ENCODE results near the gene ADAP1. TPM values are rescaled to one million over a fixed set of nuclear protein-coding genes. Genes with fewer than 3 reads are reported as not detected.

The ADAP1 gene
- total RNA-seq, 1 donor, result 1.3 TPM

DNA sequence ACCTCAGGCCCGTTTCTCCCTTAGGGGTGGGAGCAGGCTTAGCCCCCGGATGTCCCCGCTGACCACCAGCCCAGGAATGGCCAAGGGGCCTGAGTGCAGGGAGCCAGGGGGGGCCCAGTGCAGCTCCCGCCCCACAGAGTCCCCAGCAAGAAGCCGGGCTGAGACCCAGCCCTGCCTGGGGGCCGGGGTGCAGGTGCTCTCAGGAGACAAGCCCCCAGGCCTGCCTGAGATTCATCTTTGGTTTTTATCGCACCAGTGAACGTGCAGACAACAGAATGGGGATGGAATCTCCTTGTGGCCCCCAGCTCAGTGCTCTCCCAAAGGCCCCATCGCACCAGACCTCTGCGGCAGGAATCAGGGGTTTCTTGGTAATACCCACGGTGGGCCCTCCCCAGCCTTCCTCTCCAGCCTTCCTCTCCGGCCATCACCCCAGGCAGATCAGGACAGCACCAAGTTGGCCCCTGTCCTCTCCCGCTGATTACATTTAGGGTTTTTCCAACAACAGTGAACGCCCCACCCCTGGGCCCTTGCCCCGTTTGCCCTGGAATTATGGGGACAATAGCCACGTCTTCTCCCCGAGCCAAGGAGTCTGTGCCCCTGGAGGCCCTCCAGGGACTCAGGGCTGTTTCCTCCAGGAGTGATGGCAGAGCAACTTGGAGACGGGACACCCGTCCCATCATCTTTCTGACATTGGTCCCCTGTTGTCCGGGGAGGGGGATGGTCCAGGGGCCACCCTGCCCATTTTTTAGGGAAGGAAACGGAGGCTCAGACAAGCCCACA is 22.4 kb downstream of the ADAP1 start:
- TF ChIP-seq, protein P1, sequence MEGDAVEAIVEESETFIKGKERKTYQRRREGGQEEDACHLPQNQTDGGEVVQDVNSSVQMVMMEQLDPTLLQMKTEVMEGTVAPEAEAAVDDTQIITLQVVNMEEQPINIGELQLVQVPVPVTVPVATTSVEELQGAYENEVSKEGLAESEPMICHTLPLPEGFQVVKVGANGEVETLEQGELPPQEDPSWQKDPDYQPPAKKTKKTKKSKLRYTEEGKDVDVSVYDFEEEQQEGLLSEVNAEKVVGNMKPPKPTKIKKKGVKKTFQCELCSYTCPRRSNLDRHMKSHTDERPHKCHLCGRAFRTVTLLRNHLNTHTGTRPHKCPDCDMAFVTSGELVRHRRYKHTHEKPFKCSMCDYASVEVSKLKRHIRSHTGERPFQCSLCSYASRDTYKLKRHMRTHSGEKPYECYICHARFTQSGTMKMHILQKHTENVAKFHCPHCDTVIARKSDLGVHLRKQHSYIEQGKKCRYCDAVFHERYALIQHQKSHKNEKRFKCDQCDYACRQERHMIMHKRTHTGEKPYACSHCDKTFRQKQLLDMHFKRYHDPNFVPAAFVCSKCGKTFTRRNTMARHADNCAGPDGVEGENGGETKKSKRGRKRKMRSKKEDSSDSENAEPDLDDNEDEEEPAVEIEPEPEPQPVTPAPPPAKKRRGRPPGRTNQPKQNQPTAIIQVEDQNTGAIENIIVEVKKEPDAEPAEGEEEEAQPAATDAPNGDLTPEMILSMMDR (IDR thresholded peaks at IDR 0.05; ENCODE audit: insufficient read depth, low read depth, low read length), result no peak
- DNase-seq (ENCODE audit: low read depth), result no peak

DNA sequence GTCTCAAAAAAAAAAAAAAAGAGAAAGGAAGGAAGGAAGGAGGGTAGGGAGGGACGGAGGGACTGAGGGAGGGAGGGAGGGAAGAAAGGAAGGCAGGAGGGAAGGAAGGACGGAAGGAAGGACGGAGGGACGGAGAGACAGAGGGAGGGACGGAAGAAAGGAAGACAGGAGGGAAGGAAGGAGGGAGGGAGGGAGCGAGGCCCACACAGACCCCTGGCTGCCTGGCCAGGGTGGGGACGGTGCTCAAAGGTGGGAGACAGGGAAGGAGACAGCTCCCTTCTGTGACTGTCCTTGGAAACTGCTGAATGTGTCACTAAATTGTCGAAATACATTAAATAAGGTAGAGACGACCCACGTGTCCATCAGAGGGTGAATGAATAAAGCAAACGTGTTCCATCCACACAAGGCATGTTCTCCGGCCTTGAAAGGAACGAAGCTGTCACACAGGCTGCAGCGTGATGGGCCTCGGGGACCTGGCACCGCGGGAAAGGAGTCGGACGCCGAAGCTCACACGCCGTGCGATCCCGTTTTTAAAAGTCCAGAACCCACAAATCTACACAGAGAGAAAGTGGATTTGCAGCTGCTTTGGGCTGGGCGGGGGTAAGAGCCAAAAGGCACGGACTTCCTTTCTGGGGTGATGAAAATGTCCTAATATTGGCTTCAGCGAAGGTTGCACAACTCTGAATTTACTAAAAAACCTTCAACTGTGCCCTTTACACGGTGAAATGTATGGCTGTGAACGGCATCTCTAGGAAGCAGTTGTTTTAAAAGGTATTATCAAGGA is 23.3 kb downstream of the ADAP1 start:
- TF ChIP-seq, protein P1 (IDR thresholded peaks at IDR 0.05; ENCODE audit: insufficient read depth, low read depth, low read length), result no peak
- DNase-seq (ENCODE audit: low read depth), result no peak
- H3K4me3 ChIP-seq (ENCODE audit: low read depth, low read length), result no peak overlapping the region

More for the DNA sequence above, 22.4 kb downstream of the ADAP1 start:
- H3K4me3 ChIP-seq (ENCODE audit: low read depth, low read length), result no peak overlapping the region

DNA sequence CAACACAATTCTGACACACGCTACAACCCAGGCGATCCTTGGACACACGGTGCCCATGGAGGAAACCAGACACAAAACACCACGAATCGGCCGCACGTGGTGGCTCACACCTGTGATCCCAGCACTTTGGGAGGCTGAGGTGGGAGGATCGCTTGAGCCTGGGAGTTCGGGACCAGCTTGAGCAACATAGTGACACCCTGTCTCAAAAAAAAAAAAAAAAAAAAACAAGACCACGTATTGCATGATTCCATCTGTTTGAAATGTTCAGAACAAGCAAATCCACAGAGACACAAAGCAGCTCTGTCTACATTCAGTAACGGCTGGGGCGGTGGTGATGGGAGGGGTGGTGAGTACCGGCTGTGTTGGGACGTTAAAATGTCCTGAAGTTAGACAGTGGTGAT is 25.2 kb downstream of the ADAP1 start:
- no peak overlapping the region for H3K4me3 ChIP-seq (ENCODE audit: low read depth, low read length)
- TF ChIP-seq, protein P1 (IDR thresholded peaks at IDR 0.05; ENCODE audit: insufficient read depth, low read depth, low read length), result no peak
- DNase-seq (ENCODE audit: low read depth), result peak; percentile 13

DNA sequence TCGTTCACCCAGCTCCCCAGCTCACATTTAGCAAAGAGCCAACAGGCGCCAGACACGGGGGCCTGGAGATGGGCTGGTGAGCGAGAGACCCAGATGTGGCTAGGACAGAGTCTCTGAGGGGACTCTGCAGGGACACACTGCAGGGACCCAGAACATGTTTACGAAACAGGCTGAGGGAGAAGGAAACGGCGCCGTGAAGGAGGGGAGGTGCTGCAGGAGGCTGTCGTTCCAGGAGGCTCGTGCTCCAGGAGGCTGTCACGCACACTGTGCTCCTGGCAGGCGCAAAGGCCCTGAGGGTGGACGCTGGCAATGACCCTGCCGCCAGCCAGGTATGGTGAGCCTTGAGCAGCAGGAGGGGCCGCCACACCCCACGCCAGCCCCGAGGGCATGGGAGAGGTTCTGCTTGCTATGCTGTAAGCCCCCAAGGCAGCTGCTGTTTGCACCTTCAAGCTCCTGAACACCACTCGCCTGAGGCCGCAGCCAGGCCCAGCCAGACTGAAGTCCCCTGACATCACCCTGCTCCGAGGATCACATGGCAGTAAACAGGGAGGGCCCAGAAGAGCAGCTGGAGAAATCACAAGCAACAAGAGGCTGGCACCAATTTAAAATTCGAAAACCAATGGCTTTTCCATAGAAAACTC is 27.3 kb downstream of the ADAP1 start:
- TF ChIP-seq, protein P1 (IDR thresholded peaks at IDR 0.05; ENCODE audit: insufficient read depth, low read depth, low read length), result no peak
- DNase-seq (ENCODE audit: low read depth), result no peak
- H3K4me3 ChIP-seq (ENCODE audit: low read depth, low read length), result no peak overlapping the region

DNA sequence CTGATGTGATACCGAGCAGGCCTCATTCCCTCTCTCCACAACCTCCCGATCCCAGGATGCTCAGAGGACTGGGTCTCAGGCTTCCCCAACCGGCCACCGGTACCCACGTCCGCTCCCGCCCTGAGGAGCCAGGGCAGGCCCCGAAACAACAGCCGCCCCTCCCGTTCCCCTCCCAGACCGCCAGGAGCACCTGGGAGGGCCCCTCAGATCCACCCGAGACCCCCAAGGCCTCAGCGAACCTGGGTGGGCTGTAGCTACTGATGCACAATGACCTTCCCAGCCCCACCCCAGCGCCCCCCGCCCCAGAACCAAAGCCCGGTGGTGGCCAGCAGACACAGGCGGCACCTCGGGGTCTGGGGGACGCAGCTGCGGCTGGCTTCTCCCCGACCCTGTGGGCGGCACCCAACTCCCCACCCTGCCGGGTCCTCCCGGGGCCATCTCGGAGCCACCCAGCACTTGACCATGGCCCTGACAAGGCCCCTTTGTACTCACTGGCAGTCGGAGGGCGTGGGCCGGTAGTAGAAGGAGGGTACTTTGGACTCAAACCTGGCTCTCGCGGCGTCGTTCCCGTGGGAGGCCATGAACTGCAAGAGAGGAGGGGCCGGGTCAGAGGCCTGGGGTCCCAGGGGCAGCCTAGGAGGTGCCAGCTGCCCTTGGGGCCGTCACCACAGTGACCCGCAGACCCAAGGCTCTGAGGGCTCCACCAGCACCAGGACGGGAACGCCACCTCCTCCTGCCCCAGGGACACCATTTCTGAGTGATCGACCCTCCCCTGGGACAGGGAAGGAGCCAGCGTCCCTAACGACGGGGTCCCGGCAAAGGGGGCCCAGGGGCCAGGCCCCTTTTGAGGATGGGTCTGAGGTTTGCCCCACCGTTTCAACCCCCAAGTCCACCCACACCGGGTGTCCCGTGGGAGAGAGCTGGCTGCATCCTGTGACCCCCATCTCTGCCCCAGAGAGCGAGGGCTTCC is 28.1 kb downstream of the ADAP1 start:
- TF ChIP-seq, protein P1 (IDR thresholded peaks at IDR 0.05; ENCODE audit: insufficient read depth, low read depth, low read length), result no peak
- no peak for DNase-seq (ENCODE audit: low read depth)

DNA sequence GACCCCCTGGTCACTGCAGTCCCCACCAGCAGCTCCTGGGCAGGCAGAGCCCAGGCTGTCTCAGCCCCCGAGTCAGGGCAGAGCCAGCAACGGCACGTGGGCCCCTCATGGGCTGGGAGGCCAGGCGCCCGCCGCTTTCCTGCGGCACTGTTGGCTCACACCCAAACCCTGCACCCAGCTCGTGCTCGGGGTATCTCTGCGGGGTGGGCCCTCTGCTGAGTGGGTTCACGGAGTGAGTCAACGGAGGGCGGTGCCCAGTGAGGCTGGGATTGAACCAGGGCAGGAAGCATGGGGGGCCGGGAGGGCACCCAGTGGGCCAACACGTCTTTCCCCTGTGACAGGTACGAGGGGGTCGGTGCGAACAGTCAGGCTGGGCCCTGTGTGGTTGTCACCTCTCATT is 28.9 kb downstream of the ADAP1 start:
- no peak overlapping the region for H3K4me3 ChIP-seq (ENCODE audit: low read depth, low read length)
- DNase-seq (ENCODE audit: low read depth), result no peak
- TF ChIP-seq, protein P1 (IDR thresholded peaks at IDR 0.05; ENCODE audit: insufficient read depth, low read depth, low read length), result no peak

More for the DNA sequence above, 28.1 kb downstream of the ADAP1 start:
- H3K4me3 ChIP-seq (ENCODE audit: low read depth, low read length), result no peak overlapping the region

Data from fibroblast of villous mesenchyme (primary cell).